Vagina (tissue), 2 donors: ENCODE measurements around the gene AK3. TPM values are rescaled to one million over a fixed set of nuclear protein-coding genes. Genes with fewer than 3 reads are reported as not detected.
"Not testable (repeated sequence)": the region's sequence is repeated elsewhere in the genome, so short reads cannot be mapped to it uniquely, and the experiment has no call there.

Experiments used
- DNase-seq, 2 donors: peaks; one replicate each; pipeline ENCODE4 v3.0.0-alpha.2; 2017; ENCODE audit errors: extremely low spot score in 2 of 2
- H3K27ac ChIP-seq: fragments of 200-600 bp; sonication (generic); one replicate; pipeline ENCODE4 v1.5.1; 2019
- H3K27me3 ChIP-seq: fragments of 200-600 bp; sonication (generic); one replicate; pipeline ENCODE4 v1.5.1; 2019
- H3K36me3 ChIP-seq, 2 donors: fragments of 200-600 bp; sonication (generic); one replicate each; pipeline ENCODE4 v1.5.1; 2017 to 2019
- H3K4me1 ChIP-seq: fragments of 200-600 bp; sonication (generic); one replicate; pipeline ENCODE4 v1.5.1; 2019
- H3K4me3 ChIP-seq, 2 donors: fragments of 200-600 bp; sonication (generic); 1 replicate in 1 of 2; 2 replicates in 1 of 2; pipeline ENCODE4 v1.5.1; 2016 to 2019
- H3K9me3 ChIP-seq: fragments of 200-600 bp; sonication (generic); one replicate; pipeline ENCODE4 v1.5.1; 2019
- POLR2A ChIP-seq, 2 donors: fragments of 450-650 bp; IDR thresholded peaks; one replicate each; pipeline ENCODE4 v1.6.1; 2017; ENCODE audit warnings: antibody characterized with exemption in 2 of 2, mild to moderate bottlenecking in 2 of 2, moderate library complexity in 2 of 2
- POLR2AphosphoS5 ChIP-seq, 2 donors: sonication (generic); formaldehyde crosslinking; IDR thresholded peaks; one replicate each; pipeline ENCODE4 v1.9.0; 2017; ENCODE audit warnings: antibody characterized with exemption in 2 of 2, mild to moderate bottlenecking in 2 of 2, low read depth in 1 of 2; ENCODE audit not compliant: insufficient read depth in 1 of 2
- intact Hi-C: fragments of 100-400 bp; cut with DNase I; formaldehyde crosslinking; loops from one replicate; pipeline ENCODE4 v1.15.1; 2023
- total RNA-seq: library from RNA; depleted of rRNA; stranded (reverse); fragments of >200 nt; gene quantifications from one replicate; pipeline ENCODE4 v1.2.3, GENCODE V29; 2016
- TF ChIP-seq, protein P1 (sequence below), 3 experiments: fragments of 450-650 bp in 2 of 3; fragments of 200-600 bp in 1 of 3; sonication (generic) in 1 of 3; IDR thresholded peaks; one replicate each; pipeline ENCODE4 v1.5.1; 2017 to 2019; ENCODE audit warnings: antibody characterized with exemption in 3 of 3, mild to moderate bottlenecking in 2 of 3, moderate library complexity in 2 of 3

Gene AK3
- total RNA-seq: 72.4 TPM

DNA sequence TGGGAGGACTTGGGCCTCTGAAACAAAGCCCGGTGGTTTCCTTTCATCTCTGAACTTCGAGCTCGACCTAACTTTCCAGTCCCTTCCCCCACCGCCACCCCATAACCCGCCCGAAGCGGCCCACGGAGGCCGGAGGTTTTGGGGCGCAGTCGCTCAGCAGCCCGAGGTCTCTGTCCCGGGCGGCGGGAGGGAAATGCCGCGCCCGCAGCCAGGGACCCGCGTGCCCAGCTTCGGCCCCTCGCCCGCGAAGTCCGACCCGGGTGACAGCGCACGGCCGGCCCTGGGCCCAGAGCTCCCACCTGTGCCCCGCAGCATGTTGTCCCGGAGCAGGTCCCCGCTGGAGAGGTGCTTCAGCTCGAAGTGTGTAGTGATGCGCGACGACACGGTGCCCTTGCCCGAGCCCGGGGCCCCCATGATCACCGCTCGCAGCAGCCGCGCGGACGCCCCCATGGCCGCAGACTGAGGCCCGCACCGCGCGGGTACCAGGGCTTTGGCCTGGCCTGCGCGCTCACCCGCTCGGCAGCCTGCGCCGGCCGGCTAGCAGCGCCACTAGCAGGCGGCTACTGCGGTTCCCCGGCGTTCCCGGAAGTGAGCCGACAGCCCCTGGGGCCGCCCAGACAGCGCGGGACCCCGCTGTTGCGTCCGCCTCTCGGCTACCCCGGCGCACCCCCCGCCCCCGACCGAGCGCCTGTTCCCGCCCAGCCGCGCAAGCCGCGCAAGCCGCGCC, at the start of gene AK3:
TSS of gene AK3 (minus strand) at position 565 of the 727 bp plus-strand sequence. CDS start at position 450, 115 bp downstream.
- no peaks in the 10 kb centered on the region for H3K9me3 ChIP-seq
- peak within 1 kb of the TSS; percentile 98 for H3K27ac ChIP-seq
- no peaks in the 10 kb centered on the region for H3K36me3 ChIP-seq
- TF ChIP-seq POLR2AphosphoS5 (IDR thresholded peaks at IDR 0.05; ENCODE audit: insufficient read depth in 1 of 2, low read depth in 1 of 2): peak in 1 of 2 donors; percentile 60
- TF ChIP-seq, protein P1, sequence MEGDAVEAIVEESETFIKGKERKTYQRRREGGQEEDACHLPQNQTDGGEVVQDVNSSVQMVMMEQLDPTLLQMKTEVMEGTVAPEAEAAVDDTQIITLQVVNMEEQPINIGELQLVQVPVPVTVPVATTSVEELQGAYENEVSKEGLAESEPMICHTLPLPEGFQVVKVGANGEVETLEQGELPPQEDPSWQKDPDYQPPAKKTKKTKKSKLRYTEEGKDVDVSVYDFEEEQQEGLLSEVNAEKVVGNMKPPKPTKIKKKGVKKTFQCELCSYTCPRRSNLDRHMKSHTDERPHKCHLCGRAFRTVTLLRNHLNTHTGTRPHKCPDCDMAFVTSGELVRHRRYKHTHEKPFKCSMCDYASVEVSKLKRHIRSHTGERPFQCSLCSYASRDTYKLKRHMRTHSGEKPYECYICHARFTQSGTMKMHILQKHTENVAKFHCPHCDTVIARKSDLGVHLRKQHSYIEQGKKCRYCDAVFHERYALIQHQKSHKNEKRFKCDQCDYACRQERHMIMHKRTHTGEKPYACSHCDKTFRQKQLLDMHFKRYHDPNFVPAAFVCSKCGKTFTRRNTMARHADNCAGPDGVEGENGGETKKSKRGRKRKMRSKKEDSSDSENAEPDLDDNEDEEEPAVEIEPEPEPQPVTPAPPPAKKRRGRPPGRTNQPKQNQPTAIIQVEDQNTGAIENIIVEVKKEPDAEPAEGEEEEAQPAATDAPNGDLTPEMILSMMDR (IDR thresholded peaks at IDR 0.05): no peak
- TF ChIP-seq POLR2A (IDR thresholded peaks at IDR 0.05): peak in 1 of 2 donors; percentile 84
- H3K4me1 ChIP-seq: peaks cover 31% of the 10 kb centered on the region
- H3K27me3 ChIP-seq: no peaks in the 10 kb centered on the region
- peak in 1 of 2 donors; percentile 90 for DNase-seq
- H3K4me3 ChIP-seq: peak within 1 kb of the TSS; percentile 98 to 99
- intact Hi-C loops: loop anchor here (5.0 kb wide), 1 partner anchor 58 kb away; no protein-coding TSS in a partner anchor

DNA sequence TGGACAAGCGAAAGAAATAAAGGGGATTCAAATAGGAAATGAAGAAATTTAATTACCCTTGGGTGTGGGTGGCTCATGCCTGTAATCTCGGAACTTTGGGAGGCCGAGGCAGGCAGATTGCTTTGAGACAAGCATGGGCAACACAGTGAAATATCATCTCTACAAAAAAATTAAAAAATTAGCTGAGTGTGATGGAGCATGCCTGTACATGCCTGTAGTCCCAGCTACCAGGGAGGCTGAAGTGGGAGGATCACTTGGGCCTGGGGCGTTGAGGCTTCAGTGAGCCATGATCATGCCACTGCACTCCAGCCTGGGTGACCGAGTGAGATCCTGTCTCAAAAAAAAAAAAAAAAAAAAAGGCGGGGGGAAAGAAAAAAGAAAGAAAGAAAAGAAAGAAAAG, 47.7 kb upstream of the AK3 start:
- Histone ChIP-seq H3K27ac (no peak overlapping the region), H3K9me3 (no peaks in the 10 kb centered on the region), H3K27me3 (no peaks in the 10 kb centered on the region), H3K36me3 (no peaks in the 10 kb centered on the region), H3K4me1 (peaks cover 11% of the 10 kb centered on the region), H3K4me3 (no peak overlapping the region)
- TF ChIP-seq POLR2A (IDR thresholded peaks at IDR 0.05): no peak
- TF ChIP-seq POLR2AphosphoS5 (IDR thresholded peaks at IDR 0.05; ENCODE audit: insufficient read depth in 1 of 2, low read depth in 1 of 2): no peak
- TF ChIP-seq, protein P1 (IDR thresholded peaks at IDR 0.05): no peak
- intact Hi-C loops: no loop called here
- DNase-seq: no peak

DNA sequence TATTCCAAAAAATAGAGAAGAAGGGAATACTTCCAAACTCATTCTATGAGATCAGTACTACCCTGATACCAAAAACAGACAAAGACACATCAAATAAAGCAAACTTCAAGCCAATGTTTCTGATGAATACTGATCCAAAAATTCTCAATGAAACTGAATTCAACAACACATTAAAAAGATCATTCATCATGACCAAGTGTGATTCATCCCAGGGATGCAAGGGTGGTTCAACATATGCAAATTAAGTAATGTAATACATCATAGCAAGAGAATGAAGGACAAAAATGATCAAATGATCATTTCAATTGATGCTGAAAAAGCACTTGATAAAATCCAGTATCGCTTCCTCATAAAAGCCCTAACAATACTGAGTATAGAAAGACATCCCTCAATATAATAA, 46.9 kb upstream of the AK3 start:
- TF ChIP-seq, protein P1 (IDR thresholded peaks at IDR 0.05): no peak
- TF ChIP-seq POLR2AphosphoS5 (IDR thresholded peaks at IDR 0.05; ENCODE audit: insufficient read depth in 1 of 2, low read depth in 1 of 2) (no peak), POLR2A (IDR thresholded peaks at IDR 0.05) (no peak)
- Histone ChIP-seq H3K4me1 (peaks cover 9% of the 10 kb centered on the region), H3K4me3 (no peak overlapping the region), H3K27ac (no peak overlapping the region), H3K9me3 (no peaks in the 10 kb centered on the region), H3K27me3 (no peaks in the 10 kb centered on the region), H3K36me3 (no peaks in the 10 kb centered on the region)
- intact Hi-C loops: no loop called here
- DNase-seq: no peak

DNA sequence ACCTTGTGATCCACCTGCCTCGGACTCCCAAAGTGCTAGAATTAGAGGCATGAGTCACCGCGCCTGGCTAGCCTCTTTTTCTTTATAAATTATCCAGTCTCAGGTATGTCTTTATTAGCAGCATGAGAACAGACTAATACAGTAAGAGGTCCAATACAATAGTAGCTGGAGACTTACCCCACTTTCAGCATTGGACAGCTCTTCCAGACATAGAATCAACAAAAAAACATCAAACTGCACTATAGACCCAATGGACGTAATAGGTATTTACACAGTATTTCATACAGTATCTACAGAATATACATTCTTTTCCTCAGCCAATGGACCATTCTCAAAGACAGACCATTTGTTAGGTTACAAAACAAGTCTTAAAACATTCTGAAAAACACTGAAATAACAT, 45.6 kb upstream of the AK3 start:
- Histone ChIP-seq H3K4me3 (no peak overlapping the region), H3K9me3 (no peaks in the 10 kb centered on the region), H3K27ac (no peak overlapping the region), H3K27me3 (no peaks in the 10 kb centered on the region), H3K4me1 (peaks cover 2% of the 10 kb centered on the region), H3K36me3 (no peaks in the 10 kb centered on the region)
- intact Hi-C loops: no loop called here
- TF ChIP-seq, protein P1 (IDR thresholded peaks at IDR 0.05): no peak
- TF ChIP-seq POLR2AphosphoS5 (IDR thresholded peaks at IDR 0.05; ENCODE audit: insufficient read depth in 1 of 2, low read depth in 1 of 2): no peak
- TF ChIP-seq POLR2A (IDR thresholded peaks at IDR 0.05): no peak
- DNase-seq: no peak

DNA sequence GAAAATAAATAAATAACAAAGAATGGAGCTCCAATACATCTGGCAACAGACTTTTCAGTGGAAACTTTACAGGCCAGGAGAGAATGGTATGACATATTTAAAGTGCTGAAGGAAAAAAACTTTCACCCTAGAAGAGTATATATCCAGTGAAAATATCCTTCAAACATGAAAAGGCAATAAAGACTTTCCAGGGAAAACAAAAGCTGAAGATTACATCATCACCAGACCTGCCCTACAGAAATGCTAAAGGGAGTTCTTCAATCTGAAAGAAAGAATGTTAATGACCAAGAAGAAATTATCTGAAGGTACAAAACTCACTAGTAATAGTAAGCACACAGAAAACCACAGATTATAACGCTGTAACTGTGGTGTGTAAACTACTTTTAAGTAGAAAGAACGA, 43.4 kb upstream of the AK3 start:
- no peaks in the 10 kb centered on the region for H3K27me3 ChIP-seq
- H3K9me3 ChIP-seq: no peaks in the 10 kb centered on the region
- H3K27ac ChIP-seq: no peak overlapping the region
- no peaks in the 10 kb centered on the region for H3K4me1 ChIP-seq
- H3K4me3 ChIP-seq: no peak overlapping the region
- DNase-seq: no peak
- intact Hi-C loops: no loop called here
- no peaks in the 10 kb centered on the region for H3K36me3 ChIP-seq
- TF ChIP-seq, protein P1 (IDR thresholded peaks at IDR 0.05): no peak
- TF ChIP-seq POLR2A (IDR thresholded peaks at IDR 0.05) (no peak), POLR2AphosphoS5 (IDR thresholded peaks at IDR 0.05; ENCODE audit: insufficient read depth in 1 of 2, low read depth in 1 of 2) (no peak)

DNA sequence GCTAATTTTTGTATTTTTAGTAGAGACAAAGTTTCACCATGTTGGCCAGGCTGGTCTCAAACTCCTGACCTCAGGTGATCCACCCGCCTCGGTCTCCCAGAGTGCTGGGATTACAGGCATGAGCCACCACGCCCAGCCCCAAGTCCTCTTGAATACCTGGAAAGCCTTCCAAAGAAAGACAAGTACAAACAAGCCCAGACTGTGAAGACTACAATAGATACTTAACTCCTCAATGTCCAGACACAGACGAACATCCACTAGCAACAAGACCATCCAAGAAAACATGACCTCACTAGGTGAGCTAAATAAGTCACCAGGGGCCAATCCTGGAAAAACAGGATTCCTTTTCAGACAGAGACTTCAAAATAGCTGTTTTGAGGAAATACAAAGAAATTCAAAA, 42.2 kb upstream of the AK3 start:
- H3K36me3 ChIP-seq, H3K4me1 ChIP-seq, H3K4me3 ChIP-seq, H3K27ac ChIP-seq, H3K27me3 ChIP-seq, intact Hi-C loops, DNase-seq, H3K9me3 ChIP-seq: not testable (repeated sequence)
